Uterus (tissue), 2 donors: ENCODE results near the gene SEMA3D.

Experiments
- POLR2A ChIP-seq, 2 donors: fragments of 450-650 bp; IDR thresholded peaks; one replicate each; pipeline ENCODE4 v1.6.1; 2016; ENCODE audit warnings: antibody characterized with exemption in 2 of 2, mild to moderate bottlenecking in 1 of 2, moderate library complexity in 1 of 2
- TF ChIP-seq, protein P1 (sequence below), 4 experiments: fragments of 200-600 bp in 2 of 4; fragments of 450-650 bp in 2 of 4; sonication (generic) in 2 of 4; IDR thresholded peaks; one replicate each; pipeline ENCODE4 v1.5.1; 2016 to 2019; ENCODE audit warnings: antibody characterized with exemption in 4 of 4, mild to moderate bottlenecking in 2 of 4, moderate library complexity in 1 of 4

- TF ChIP-seq, protein P1, sequence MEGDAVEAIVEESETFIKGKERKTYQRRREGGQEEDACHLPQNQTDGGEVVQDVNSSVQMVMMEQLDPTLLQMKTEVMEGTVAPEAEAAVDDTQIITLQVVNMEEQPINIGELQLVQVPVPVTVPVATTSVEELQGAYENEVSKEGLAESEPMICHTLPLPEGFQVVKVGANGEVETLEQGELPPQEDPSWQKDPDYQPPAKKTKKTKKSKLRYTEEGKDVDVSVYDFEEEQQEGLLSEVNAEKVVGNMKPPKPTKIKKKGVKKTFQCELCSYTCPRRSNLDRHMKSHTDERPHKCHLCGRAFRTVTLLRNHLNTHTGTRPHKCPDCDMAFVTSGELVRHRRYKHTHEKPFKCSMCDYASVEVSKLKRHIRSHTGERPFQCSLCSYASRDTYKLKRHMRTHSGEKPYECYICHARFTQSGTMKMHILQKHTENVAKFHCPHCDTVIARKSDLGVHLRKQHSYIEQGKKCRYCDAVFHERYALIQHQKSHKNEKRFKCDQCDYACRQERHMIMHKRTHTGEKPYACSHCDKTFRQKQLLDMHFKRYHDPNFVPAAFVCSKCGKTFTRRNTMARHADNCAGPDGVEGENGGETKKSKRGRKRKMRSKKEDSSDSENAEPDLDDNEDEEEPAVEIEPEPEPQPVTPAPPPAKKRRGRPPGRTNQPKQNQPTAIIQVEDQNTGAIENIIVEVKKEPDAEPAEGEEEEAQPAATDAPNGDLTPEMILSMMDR (IDR thresholded peaks at IDR 0.05): no peak
- TF ChIP-seq POLR2A (IDR thresholded peaks at IDR 0.05): no peak
Measured at GRCh38 chr7:85185424-85186082, 1.3 kb downstream of the SEMA3D start.
